ENCODE measurements around the gene OMP.

The OMP gene

GRCh38 chr11:77062924-77063323 is 39.7 kb upstream of the OMP start:
- Histone ChIP-seq H3K27me3 (peaks cover 51% of the 10 kb centered on the region), H3K9me3 (no peaks in the 10 kb centered on the region), H3K4me1 (ENCODE audit: control insufficient read depth in 1 of 2, insufficient read depth in 1 of 2, low read depth in 1 of 2, low read length in 1 of 2) (peaks cover 10% of the 10 kb centered on the region in 2 experiments), H3K36me3 (no peaks in the 10 kb centered on the region), H3K27ac (no peak overlapping the region), H3K4me3 (ENCODE audit: low read depth in 1 of 2, low read length in 1 of 2) (no peak overlapping the region)
- TF ChIP-seq CTCF (IDR thresholded peaks at IDR 0.05) = no peak

- H3K9me3 ChIP-seq = no peaks in the 10 kb centered on the region
- no peaks in the 10 kb centered on the region for H3K36me3 ChIP-seq
- H3K27me3 ChIP-seq = peaks cover 55% of the 10 kb centered on the region
- H3K4me3 ChIP-seq (ENCODE audit: low read depth in 1 of 2, low read length in 1 of 2) = no peak overlapping the region
- no peak for TF ChIP-seq CTCF (IDR thresholded peaks at IDR 0.05)
- H3K27ac ChIP-seq = no peak overlapping the region
- peaks cover 10% of the 10 kb centered on the region in 2 experiments for H3K4me1 ChIP-seq (ENCODE audit: control insufficient read depth in 1 of 2, insufficient read depth in 1 of 2, low read depth in 1 of 2, low read length in 1 of 2)
These were observed 39.2 kb upstream of the OMP start for GRCh38 chr11:77063407-77063806.

- peaks cover 10% of the 10 kb centered on the region in 2 experiments for H3K4me1 ChIP-seq (ENCODE audit: control insufficient read depth in 1 of 2, insufficient read depth in 1 of 2, low read depth in 1 of 2, low read length in 1 of 2)
- H3K27ac ChIP-seq = no peak overlapping the region
- no peak for TF ChIP-seq CTCF (IDR thresholded peaks at IDR 0.05)
- no peak overlapping the region for H3K4me3 ChIP-seq (ENCODE audit: low read depth in 1 of 2, low read length in 1 of 2)
- H3K9me3 ChIP-seq = no peaks in the 10 kb centered on the region
- peaks cover 60% of the 10 kb centered on the region for H3K27me3 ChIP-seq
- no peaks in the 10 kb centered on the region for H3K36me3 ChIP-seq
These were observed 38.8 kb upstream of the OMP start for GRCh38 chr11:77063861-77064260.

DNA sequence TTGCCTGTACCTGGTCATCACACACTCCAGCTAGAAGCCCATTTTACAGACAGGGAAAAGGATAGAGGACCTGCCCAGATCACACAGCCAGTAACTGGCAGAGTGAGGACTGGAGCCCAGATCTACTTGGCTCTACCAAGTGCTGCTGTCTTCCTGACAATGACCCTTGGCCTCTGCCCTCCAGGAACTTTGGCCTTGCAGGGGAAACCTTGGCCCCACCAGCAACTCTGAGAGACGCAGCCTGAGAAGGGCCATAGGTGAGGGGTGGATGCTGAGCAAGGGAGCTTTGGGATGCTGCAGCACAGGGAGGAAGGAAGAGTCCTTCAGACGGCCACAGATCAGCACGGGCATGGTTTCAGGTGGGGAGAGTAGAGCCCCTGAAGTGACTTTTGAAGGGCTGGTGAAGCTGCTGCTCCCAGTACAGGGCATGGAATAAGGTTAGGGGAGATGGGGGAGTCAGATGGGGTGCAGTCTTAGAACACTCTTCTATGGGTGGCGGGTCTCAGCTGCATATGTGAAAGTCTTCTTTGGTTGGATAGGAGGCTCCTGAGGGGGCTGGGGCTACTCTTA is 37.9 kb upstream of the OMP start:
- Histone ChIP-seq H3K27ac (no peak overlapping the region), H3K9me3 (no peaks in the 10 kb centered on the region)

GRCh38 chr11:77065878-77066228 is 36.8 kb upstream of the OMP start:
- TF ChIP-seq CTCF (IDR thresholded peaks at IDR 0.05) = no peak
- H3K27ac ChIP-seq = no peak overlapping the region
- H3K4me3 ChIP-seq (ENCODE audit: low read depth in 1 of 2, low read length in 1 of 2) = peak overlapping the region; percentile 61 to 66
- H3K4me1 ChIP-seq (ENCODE audit: control insufficient read depth in 1 of 2, insufficient read depth in 1 of 2, low read depth in 1 of 2, low read length in 1 of 2) = peaks cover 10% of the 10 kb centered on the region in 2 experiments
- no peaks in the 10 kb centered on the region for H3K36me3 ChIP-seq
- peaks cover 78% of the 10 kb centered on the region for H3K27me3 ChIP-seq
- no peaks in the 10 kb centered on the region for H3K9me3 ChIP-seq

More for the DNA sequence above, 37.9 kb upstream of the OMP start:
- Histone ChIP-seq H3K4me3 (ENCODE audit: low read depth in 1 of 2, low read length in 1 of 2) (no peak overlapping the region), H3K4me1 (ENCODE audit: control insufficient read depth in 1 of 2, insufficient read depth in 1 of 2, low read depth in 1 of 2, low read length in 1 of 2) (peaks cover 10% of the 10 kb centered on the region in 2 experiments), H3K27me3 (peaks cover 69% of the 10 kb centered on the region), H3K36me3 (no peaks in the 10 kb centered on the region)
- TF ChIP-seq CTCF (IDR thresholded peaks at IDR 0.05) = no peak

All from neutrophil (primary cell).